Activated B cell treated with CpG ODN at 0.5 μM for 24 hours (primary cell): ENCODE data around the gene SMIM34. TPM values are rescaled to one million over a fixed set of nuclear protein-coding genes. Genes with fewer than 3 reads are reported as not detected.

Experiments used
- ATAC-seq: fragments of 200-7000 bp; cut with Tn5 transposase; one replicate; pipeline ENCODE4 v1.10.0; 2021; ENCODE audit warnings: low read depth, mild to moderate bottlenecking, moderate library complexity
- CTCF ChIA-PET: fragments of 350-600 bp; sonication (Branson Sonifier 250); formaldehyde crosslinking; loops from one replicate; lab custom pipeline; 2021; ENCODE audit warnings: antibody characterized with exemption; lab: Charles Lee
- POLR2A ChIA-PET: fragments of 350-600 bp; sonication (Branson Sonifier 250); formaldehyde crosslinking; loops from one replicate; lab custom pipeline; 2021; ENCODE audit warnings: antibody characterized with exemption; lab: Charles Lee
- DNase-seq: peaks from one replicate; pipeline ENCODE4 v3.0.0; 2022
- H3K27ac Mint-ChIP-seq: one replicate; pipeline ENCODE4 v1.8.0; 2020; ENCODE audit warnings: mixed read lengths
- H3K27me3 Mint-ChIP-seq: one replicate; pipeline ENCODE4 v1.8.0; 2021; ENCODE audit warnings: mixed read lengths
- H3K36me3 Mint-ChIP-seq: one replicate; pipeline ENCODE4 v1.8.0; 2021; ENCODE audit warnings: low read depth, mixed read lengths
- H3K4me1 Mint-ChIP-seq: one replicate; pipeline ENCODE4 v1.8.0; 2021; ENCODE audit warnings: mixed read lengths
- H3K4me3 Mint-ChIP-seq: one replicate; pipeline ENCODE4 v1.8.0; 2020; ENCODE audit warnings: mild to moderate bottlenecking, mixed read lengths
- H3K9me3 Mint-ChIP-seq: one replicate; pipeline ENCODE4 v1.8.0; 2020; ENCODE audit warnings: mixed read lengths
- intact Hi-C: fragments of 100-400 bp; cut with micrococcal nuclease; formaldehyde crosslinking; loops from one replicate; pipeline ENCODE4 v1.15.1; 2024
- total RNA-seq: library from RNA; stranded (reverse); gene quantifications from 2 replicates; pipeline ENCODE4 v1.2.3, GENCODE V29; 2022
- TF ChIP-seq, protein P1 (sequence below): fragments of 200-600 bp; IDR thresholded peaks from one replicate; pipeline ENCODE4 v1.8.0; 2022; ENCODE audit warnings: antibody characterized with exemption, mild to moderate bottlenecking

SMIM34 gene
- total RNA-seq, 1 donor from 2014 or later: not detected

DNA sequence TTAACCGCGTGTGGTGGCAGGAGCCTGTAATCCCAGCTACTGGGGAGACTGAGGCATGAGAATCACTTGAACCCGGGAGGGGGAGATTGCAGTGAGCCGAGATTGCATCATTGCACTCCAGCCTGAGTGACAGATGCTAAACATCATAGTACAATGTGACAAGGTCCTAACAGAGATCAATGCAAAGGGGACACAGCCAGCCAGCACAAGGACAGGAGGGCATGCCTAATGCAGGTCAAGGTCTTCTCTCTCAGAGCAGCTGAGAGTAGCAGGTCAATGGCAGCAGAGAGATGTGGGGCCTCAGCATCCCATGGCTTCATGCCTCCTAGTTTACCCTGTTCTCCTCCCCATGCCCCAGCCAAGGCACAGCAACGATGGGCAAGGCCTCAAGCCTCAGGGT is 51.4 kb downstream of the SMIM34 start:
- Mint-ChIP-seq H3K4me3 (no peak overlapping the region), H3K4me1 (no peaks in the 10 kb centered on the region), H3K27ac (no peak overlapping the region), H3K9me3 (no peaks in the 10 kb centered on the region), H3K36me3 (no peaks in the 10 kb centered on the region), H3K27me3 (peaks cover 11% of the 10 kb centered on the region)
- DNase-seq (no peak), ATAC-seq (no peak)
- TF ChIP-seq, protein P1, sequence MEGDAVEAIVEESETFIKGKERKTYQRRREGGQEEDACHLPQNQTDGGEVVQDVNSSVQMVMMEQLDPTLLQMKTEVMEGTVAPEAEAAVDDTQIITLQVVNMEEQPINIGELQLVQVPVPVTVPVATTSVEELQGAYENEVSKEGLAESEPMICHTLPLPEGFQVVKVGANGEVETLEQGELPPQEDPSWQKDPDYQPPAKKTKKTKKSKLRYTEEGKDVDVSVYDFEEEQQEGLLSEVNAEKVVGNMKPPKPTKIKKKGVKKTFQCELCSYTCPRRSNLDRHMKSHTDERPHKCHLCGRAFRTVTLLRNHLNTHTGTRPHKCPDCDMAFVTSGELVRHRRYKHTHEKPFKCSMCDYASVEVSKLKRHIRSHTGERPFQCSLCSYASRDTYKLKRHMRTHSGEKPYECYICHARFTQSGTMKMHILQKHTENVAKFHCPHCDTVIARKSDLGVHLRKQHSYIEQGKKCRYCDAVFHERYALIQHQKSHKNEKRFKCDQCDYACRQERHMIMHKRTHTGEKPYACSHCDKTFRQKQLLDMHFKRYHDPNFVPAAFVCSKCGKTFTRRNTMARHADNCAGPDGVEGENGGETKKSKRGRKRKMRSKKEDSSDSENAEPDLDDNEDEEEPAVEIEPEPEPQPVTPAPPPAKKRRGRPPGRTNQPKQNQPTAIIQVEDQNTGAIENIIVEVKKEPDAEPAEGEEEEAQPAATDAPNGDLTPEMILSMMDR: no peak
- ChIA-PET CTCF (no interaction called here), POLR2A (no interaction called here)
- intact Hi-C loops: no loop called here

DNA sequence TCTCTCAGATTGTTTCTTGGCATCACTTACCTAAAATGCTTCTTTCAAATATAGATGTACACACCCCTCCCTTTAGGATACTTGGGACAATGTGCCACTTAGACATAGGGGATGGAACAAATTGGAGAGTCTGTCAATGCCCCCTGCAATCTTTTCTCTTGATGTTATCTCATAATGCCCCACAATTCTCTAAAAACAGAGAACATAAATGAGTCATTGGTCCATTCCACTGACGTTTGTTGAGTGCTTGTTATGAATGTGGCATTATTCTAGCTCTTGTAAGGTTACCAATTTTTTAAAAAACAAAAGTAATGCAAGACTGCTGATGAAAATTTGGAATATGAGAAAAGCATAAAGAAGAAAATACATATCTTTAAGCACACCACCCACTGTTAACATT is 54.0 kb downstream of the SMIM34 start:
- intact Hi-C loops: no loop called here
- peaks cover 11% of the 10 kb centered on the region for H3K27me3 Mint-ChIP-seq
- no peak overlapping the region for H3K4me3 Mint-ChIP-seq
- H3K36me3 Mint-ChIP-seq: no peaks in the 10 kb centered on the region
- TF ChIP-seq, protein P1: no peak
- no peaks in the 10 kb centered on the region for H3K9me3 Mint-ChIP-seq
- H3K4me1 Mint-ChIP-seq: no peaks in the 10 kb centered on the region
- DNase-seq (no peak), ATAC-seq (no peak)
- H3K27ac Mint-ChIP-seq: no peak overlapping the region
- CTCF ChIA-PET: interaction anchor here (1.2 to 1.9 kb wide), 2 partner anchors 233 to 446 kb away, joined by 3 to 8 read pairs; no protein-coding TSS in a partner anchor
- POLR2A ChIA-PET: no interaction called here

Other genes starting within 250 kb of the SMIM34 start
- not detected in 2 replicates for gene KCNE2, start 59.9 kb downstream of the SMIM34 start, total RNA-seq
- 3.8 and 4.3 TPM in 2 replicates for gene SMIM11, start 48.4 kb downstream of the SMIM34 start, total RNA-seq
- gene KCNE1, start 88.3 kb upstream of the SMIM34 start, total RNA-seq: 0.10 TPM in 1 of 2 replicates, not detected in the other
- 5.8 and 6.3 TPM in 2 replicates for gene RCAN1, start 191.2 kb upstream of the SMIM34 start, total RNA-seq
- not detected in 2 replicates for gene CLIC6, start 245.0 kb upstream of the SMIM34 start, total RNA-seq